Activated B cell treated with CpG ODN at 0.5 μM for 24 hours (primary cell): ENCODE results near the gene CFDP1. TPM values are rescaled to one million over a fixed set of nuclear protein-coding genes. Genes with fewer than 3 reads are reported as not detected.

ENCODE experiments used
- ATAC-seq: fragments of 200-7000 bp; cut with Tn5 transposase; one replicate; pipeline ENCODE4 v1.10.0; 2021; ENCODE audit warnings: low read depth, mild to moderate bottlenecking, moderate library complexity
- CTCF ChIA-PET: fragments of 350-600 bp; sonication (Branson Sonifier 250); formaldehyde crosslinking; loops from one replicate; lab custom pipeline; 2021; ENCODE audit warnings: antibody characterized with exemption; lab: Charles Lee
- POLR2A ChIA-PET: fragments of 350-600 bp; sonication (Branson Sonifier 250); formaldehyde crosslinking; loops from one replicate; lab custom pipeline; 2021; ENCODE audit warnings: antibody characterized with exemption; lab: Charles Lee
- DNase-seq: peaks from one replicate; pipeline ENCODE4 v3.0.0; 2022
- H3K27ac Mint-ChIP-seq: one replicate; pipeline ENCODE4 v1.8.0; 2020; ENCODE audit warnings: mixed read lengths
- H3K27me3 Mint-ChIP-seq: one replicate; pipeline ENCODE4 v1.8.0; 2021; ENCODE audit warnings: mixed read lengths
- H3K36me3 Mint-ChIP-seq: one replicate; pipeline ENCODE4 v1.8.0; 2021; ENCODE audit warnings: low read depth, mixed read lengths
- H3K4me1 Mint-ChIP-seq: one replicate; pipeline ENCODE4 v1.8.0; 2021; ENCODE audit warnings: mixed read lengths
- H3K4me3 Mint-ChIP-seq: one replicate; pipeline ENCODE4 v1.8.0; 2020; ENCODE audit warnings: mild to moderate bottlenecking, mixed read lengths
- H3K9me3 Mint-ChIP-seq: one replicate; pipeline ENCODE4 v1.8.0; 2020; ENCODE audit warnings: mixed read lengths
- intact Hi-C: fragments of 100-400 bp; cut with micrococcal nuclease; formaldehyde crosslinking; loops from one replicate; pipeline ENCODE4 v1.15.1; 2024
- total RNA-seq: library from RNA; stranded (reverse); gene quantifications from 2 replicates; pipeline ENCODE4 v1.2.3, GENCODE V29; 2022
- TF ChIP-seq, protein P1 (sequence below): fragments of 200-600 bp; IDR thresholded peaks from one replicate; pipeline ENCODE4 v1.8.0; 2022; ENCODE audit warnings: antibody characterized with exemption, mild to moderate bottlenecking

CFDP1 gene
- total RNA-seq, 1 donor from 2014 or later, result 32.0 TPM

DNA sequence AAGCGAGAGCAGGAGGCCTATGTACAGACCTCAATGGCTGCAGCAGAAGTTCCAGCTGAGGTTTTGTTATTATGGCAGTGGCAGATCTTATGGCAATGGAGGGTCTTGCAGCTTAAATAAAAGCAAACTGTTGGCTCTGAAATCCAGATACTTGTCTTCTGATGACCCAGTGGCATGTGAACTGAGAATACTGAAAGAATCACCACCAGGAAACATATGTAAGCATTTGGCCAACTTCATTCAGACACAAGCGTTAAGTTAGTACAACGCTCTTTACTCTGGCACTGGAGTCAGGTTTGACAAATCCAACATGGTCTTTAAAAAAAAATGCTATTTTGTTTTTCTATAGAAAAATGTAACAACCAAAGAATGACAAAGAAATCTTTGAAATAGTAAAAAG is 70.5 kb downstream of the CFDP1 start:
- ChIA-PET POLR2A (no interaction called here), CTCF (no interaction called here)
- Mint-ChIP-seq H3K27ac (no peak overlapping the region), H3K4me1 (no peaks in the 10 kb centered on the region), H3K36me3 (peaks cover 34% of the 10 kb centered on the region), H3K9me3 (no peaks in the 10 kb centered on the region), H3K27me3 (peaks cover 8% of the 10 kb centered on the region), H3K4me3 (no peak overlapping the region)
- TF ChIP-seq, protein P1, sequence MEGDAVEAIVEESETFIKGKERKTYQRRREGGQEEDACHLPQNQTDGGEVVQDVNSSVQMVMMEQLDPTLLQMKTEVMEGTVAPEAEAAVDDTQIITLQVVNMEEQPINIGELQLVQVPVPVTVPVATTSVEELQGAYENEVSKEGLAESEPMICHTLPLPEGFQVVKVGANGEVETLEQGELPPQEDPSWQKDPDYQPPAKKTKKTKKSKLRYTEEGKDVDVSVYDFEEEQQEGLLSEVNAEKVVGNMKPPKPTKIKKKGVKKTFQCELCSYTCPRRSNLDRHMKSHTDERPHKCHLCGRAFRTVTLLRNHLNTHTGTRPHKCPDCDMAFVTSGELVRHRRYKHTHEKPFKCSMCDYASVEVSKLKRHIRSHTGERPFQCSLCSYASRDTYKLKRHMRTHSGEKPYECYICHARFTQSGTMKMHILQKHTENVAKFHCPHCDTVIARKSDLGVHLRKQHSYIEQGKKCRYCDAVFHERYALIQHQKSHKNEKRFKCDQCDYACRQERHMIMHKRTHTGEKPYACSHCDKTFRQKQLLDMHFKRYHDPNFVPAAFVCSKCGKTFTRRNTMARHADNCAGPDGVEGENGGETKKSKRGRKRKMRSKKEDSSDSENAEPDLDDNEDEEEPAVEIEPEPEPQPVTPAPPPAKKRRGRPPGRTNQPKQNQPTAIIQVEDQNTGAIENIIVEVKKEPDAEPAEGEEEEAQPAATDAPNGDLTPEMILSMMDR, result no peak
- no peak for DNase-seq
- intact Hi-C loops, result no loop called here
- no peak for ATAC-seq

DNA sequence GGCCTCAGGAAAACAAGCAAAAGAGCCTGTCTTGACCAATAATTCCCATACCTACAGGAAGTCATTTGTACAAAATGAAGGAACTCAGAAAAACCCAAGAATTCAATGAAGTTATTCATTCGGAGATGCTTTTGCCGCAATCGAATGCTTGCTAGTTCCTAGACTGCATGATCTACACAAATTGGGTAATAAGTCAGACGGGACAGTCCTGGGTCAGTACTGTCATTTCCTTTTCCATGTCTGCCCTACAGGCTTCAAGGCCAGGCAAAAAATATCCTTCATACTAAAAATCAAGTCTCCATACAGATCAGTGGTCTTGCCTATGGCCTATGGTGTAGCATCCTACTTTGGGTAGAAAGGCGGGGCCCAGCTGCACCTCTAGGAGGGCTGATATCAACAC is 71.4 kb downstream of the CFDP1 start:
- intact Hi-C loops, result no loop called here
- Mint-ChIP-seq H3K27me3 (peaks cover 6% of the 10 kb centered on the region), H3K9me3 (no peaks in the 10 kb centered on the region), H3K4me1 (no peaks in the 10 kb centered on the region), H3K36me3 (peaks cover 32% of the 10 kb centered on the region), H3K4me3 (no peak overlapping the region), H3K27ac (no peak overlapping the region)
- POLR2A ChIA-PET, result no interaction called here
- CTCF ChIA-PET, result no interaction called here
- DNase-seq (no peak), ATAC-seq (no peak)
- TF ChIP-seq, protein P1, result no peak

- Mint-ChIP-seq H3K9me3 (no peaks in the 10 kb centered on the region), H3K27ac (no peak overlapping the region), H3K27me3 (no peaks in the 10 kb centered on the region), H3K4me3 (no peak overlapping the region), H3K36me3 (peaks cover 10% of the 10 kb centered on the region), H3K4me1 (no peaks in the 10 kb centered on the region)
- ChIA-PET CTCF (no interaction called here), POLR2A (no interaction called here)
- intact Hi-C loops, result no loop called here
- TF ChIP-seq, protein P1, result no peak
- no peak for DNase-seq
- ATAC-seq, result no peak
Observed at GRCh38 chr16:75354170-75354569, 79.1 kb downstream of the CFDP1 start.

- no peak for DNase-seq
- CTCF ChIA-PET, result no interaction called here
- TF ChIP-seq, protein P1, result no peak
- Mint-ChIP-seq H3K9me3 (no peaks in the 10 kb centered on the region), H3K4me1 (no peaks in the 10 kb centered on the region), H3K27ac (no peak overlapping the region), H3K27me3 (peaks cover 3% of the 10 kb centered on the region), H3K36me3 (peaks cover 18% of the 10 kb centered on the region), H3K4me3 (no peak overlapping the region)
- intact Hi-C loops, result no loop called here
- POLR2A ChIA-PET, result no interaction called here
- ATAC-seq, result no peak
Observed at GRCh38 chr16:75351183-75351582, 82.1 kb downstream of the CFDP1 start.

GRCh38 chr16:75345711-75346110 is 87.6 kb downstream of the CFDP1 start:
- Mint-ChIP-seq H3K27me3 (peaks cover 24% of the 10 kb centered on the region), H3K4me3 (no peak overlapping the region), H3K4me1 (no peaks in the 10 kb centered on the region), H3K9me3 (no peaks in the 10 kb centered on the region), H3K27ac (no peak overlapping the region), H3K36me3 (peaks cover 28% of the 10 kb centered on the region)
- DNase-seq (no peak), ATAC-seq (no peak)
- intact Hi-C loops, result no loop called here
- TF ChIP-seq, protein P1, result no peak
- ChIA-PET CTCF (no interaction called here), POLR2A (no interaction called here)
